Upper lobe of left lung (tissue), 6 donors: ENCODE data around the gene ASB18. TPM values are rescaled to one million over a fixed set of nuclear protein-coding genes. Genes with fewer than 3 reads are reported as not detected.

Experiments used
- ATAC-seq, 2 donors: fragments of 200-7000 bp; cut with Tn5 transposase; one replicate each; pipeline ENCODE4 v1.9.1; 2022; ENCODE audit warnings: mild to moderate bottlenecking in 2 of 2, moderate library complexity in 2 of 2; ENCODE audit not compliant: low FRiP score in 2 of 2
- DNase-seq, 2 donors: peaks; one replicate each; pipeline ENCODE4 v3.0.0-alpha.2; 2019 to 2020
- H3K27ac ChIP-seq, 4 donors: fragments of 200-600 bp; sonication (generic); one replicate each; pipeline ENCODE4 v1.5.1; 2016 to 2019
- H3K27me3 ChIP-seq, 4 donors: fragments of 200-600 bp; sonication (generic); one replicate each; pipeline ENCODE4 v1.5.1; 2017 to 2019
- H3K36me3 ChIP-seq, 4 donors: fragments of 200-600 bp; sonication (generic); one replicate each; pipeline ENCODE4 v1.5.1; 2016 to 2019
- H3K4me1 ChIP-seq, 4 donors: fragments of 200-600 bp; sonication (generic); one replicate each; pipeline ENCODE4 v1.5.1; 2018 to 2019
- H3K4me3 ChIP-seq, 4 donors: fragments of 200-600 bp; sonication (generic); one replicate each; pipeline ENCODE4 v1.5.1; 2017 to 2019; ENCODE audit warnings: mild to moderate bottlenecking in 2 of 4, moderate library complexity in 1 of 4
- H3K9me3 ChIP-seq, 4 donors: fragments of 200-600 bp; sonication (generic); one replicate each; pipeline ENCODE4 v1.5.1; 2018 to 2019
- EP300 ChIP-seq, 4 donors: sonication (generic); formaldehyde crosslinking; IDR thresholded peaks; one replicate each; pipeline ENCODE4 v1.5.1; 2017; ENCODE audit warnings: antibody characterized with exemption in 4 of 4, control low read depth in 2 of 4
- POLR2A ChIP-seq, 4 donors: fragments of 450-650 bp; IDR thresholded peaks; one replicate each; pipeline ENCODE4 v1.5.1; 2016 to 2017; ENCODE audit warnings: antibody characterized with exemption in 4 of 4, mild to moderate bottlenecking in 2 of 4
- POLR2AphosphoS5 ChIP-seq, 2 donors: sonication (generic); formaldehyde crosslinking; IDR thresholded peaks; one replicate each; pipeline ENCODE4 v1.5.1; 2017; ENCODE audit warnings: antibody characterized with exemption in 2 of 2
- WGBS, 2 donors: methylation state at CpG; one replicate each; pipeline ENCODE4 v1.1.5; 2017 to 2018; 5-methylcytosine and 5-hydroxymethylcytosine counted together
- total RNA-seq, 6 donors: library from RNA; depleted of rRNA in 4 of 6; stranded (reverse); fragments of >200 nt in 4 of 6; gene quantifications; one replicate each; pipeline versions ENCODE4 v1.1.0 to v1.2.1, GENCODE V29; 2016 to 2021
- TF ChIP-seq, protein P1 (sequence below), 6 experiments: fragments of 450-650 bp in 4 of 6; fragments of 200-600 bp in 2 of 6; sonication (generic) in 2 of 6; IDR thresholded peaks; one replicate each; pipeline ENCODE4 v1.5.1; 2016 to 2019; ENCODE audit warnings: antibody characterized with exemption in 6 of 6
- donor health status: DM: no; HTN: no; CAD: no; lungs with moderate emphysema.
- donor health status: DM: no; HTN: yes; CAD: no; lungs with severe emphysema.

Gene ASB18
- total RNA-seq, 6 donors from 2014 or later: not detected

DNA sequence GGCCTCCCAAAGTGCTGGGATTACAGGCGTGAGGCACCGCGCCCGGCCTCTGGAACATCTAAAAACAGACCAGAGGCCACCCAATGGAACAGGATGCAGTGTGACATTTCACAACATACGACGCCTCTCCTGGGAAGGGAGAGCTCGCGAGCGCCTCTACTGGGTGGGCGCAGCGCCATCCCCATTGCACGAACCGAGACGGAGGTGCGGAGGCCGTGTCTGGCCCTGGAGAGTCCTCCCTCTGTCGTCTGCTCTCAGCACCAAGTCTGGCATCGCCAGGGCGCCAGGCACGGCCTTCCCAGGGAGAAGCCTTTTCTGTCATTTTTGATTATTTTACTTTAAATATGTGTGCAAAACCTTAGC, 86.6 kb downstream of the ASB18 start:
- peak; percentile 38 to 66 for ATAC-seq
- peak in 1 of 2 donors; percentile 85 for DNase-seq
- Histone ChIP-seq H3K4me3 (no peak overlapping the region), H3K27ac (no peak overlapping the region), H3K36me3 (no peaks in the 10 kb centered on the region), H3K4me1 (peaks cover 17 to 34% (median 21%) of the 10 kb centered on the region in 4 donors), H3K9me3 (no peaks in the 10 kb centered on the region), H3K27me3 (peaks cover 0 to 69% (median 39%) of the 10 kb centered on the region in 4 donors)
- WGBS, 2 donors: 16 to 21% methylated on average over 18 to 20 of the region's 20 CpGs
- TF ChIP-seq, protein P1, sequence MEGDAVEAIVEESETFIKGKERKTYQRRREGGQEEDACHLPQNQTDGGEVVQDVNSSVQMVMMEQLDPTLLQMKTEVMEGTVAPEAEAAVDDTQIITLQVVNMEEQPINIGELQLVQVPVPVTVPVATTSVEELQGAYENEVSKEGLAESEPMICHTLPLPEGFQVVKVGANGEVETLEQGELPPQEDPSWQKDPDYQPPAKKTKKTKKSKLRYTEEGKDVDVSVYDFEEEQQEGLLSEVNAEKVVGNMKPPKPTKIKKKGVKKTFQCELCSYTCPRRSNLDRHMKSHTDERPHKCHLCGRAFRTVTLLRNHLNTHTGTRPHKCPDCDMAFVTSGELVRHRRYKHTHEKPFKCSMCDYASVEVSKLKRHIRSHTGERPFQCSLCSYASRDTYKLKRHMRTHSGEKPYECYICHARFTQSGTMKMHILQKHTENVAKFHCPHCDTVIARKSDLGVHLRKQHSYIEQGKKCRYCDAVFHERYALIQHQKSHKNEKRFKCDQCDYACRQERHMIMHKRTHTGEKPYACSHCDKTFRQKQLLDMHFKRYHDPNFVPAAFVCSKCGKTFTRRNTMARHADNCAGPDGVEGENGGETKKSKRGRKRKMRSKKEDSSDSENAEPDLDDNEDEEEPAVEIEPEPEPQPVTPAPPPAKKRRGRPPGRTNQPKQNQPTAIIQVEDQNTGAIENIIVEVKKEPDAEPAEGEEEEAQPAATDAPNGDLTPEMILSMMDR (IDR thresholded peaks at IDR 0.05): peak in 1 of 6 experiments; percentile 3
- no peak for TF ChIP-seq POLR2A (IDR thresholded peaks at IDR 0.05)

DNA sequence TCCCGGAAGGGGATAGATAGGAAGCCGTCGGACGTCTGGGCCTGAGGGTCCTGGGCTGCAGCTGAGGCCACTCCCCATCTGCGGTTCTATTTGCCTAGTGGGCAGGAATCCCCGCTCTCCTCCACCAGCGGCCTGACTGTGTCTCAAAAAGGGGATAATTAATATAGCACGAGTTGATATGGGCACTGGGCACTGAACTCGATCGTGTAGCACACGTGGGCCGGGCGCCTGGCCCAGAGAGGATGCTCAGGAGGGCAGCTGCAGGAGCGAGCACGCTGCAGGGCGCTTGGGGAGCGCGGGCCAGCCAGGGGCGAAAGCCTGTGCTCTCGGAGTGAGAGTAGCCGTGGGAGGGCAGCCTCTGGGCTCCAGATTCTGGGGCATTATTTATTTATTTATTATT, 87.3 kb downstream of the ASB18 start:
- H3K27me3 ChIP-seq: peaks cover 0 to 74% (median 43%) of the 10 kb centered on the region in 4 donors
- H3K4me3 ChIP-seq: no peak overlapping the region
- no peak for ATAC-seq
- no peaks in the 10 kb centered on the region for H3K9me3 ChIP-seq
- DNase-seq: no peak
- whole genome bisulfite sequencing, 2 donors: 53 to 60% methylated on average over 16 to 21 of the region's 21 CpGs
- no peak overlapping the region for H3K27ac ChIP-seq
- no peaks in the 10 kb centered on the region for H3K36me3 ChIP-seq
- H3K4me1 ChIP-seq: peaks cover 20 to 37% (median 24%) of the 10 kb centered on the region in 4 donors
- TF ChIP-seq EP300 (IDR thresholded peaks at IDR 0.05): no peak
- TF ChIP-seq POLR2AphosphoS5 (IDR thresholded peaks at IDR 0.05): no peak
- TF ChIP-seq, protein P1 (IDR thresholded peaks at IDR 0.05): no peak
- no peak for TF ChIP-seq POLR2A (IDR thresholded peaks at IDR 0.05)

DNA sequence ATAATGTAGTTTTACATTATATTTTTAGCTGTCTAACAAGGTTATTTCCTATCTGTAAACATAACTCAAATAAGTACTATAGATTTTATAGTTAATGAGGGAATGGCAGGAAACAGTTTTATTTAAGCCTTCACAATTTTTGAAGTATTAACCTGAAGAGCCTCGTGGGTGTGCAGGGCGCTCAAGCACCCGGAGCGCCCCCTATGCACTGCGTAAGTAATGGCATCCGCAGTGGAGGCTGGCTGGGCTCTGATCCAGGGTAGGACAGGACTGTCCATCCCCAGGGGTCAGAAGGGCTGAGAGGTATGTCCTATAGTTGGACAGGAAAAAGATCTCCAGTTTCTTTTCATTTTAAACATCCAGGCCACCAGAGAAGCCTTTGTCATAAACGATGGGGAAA, 87.8 kb downstream of the ASB18 start:
- no peak for DNase-seq

DNA sequence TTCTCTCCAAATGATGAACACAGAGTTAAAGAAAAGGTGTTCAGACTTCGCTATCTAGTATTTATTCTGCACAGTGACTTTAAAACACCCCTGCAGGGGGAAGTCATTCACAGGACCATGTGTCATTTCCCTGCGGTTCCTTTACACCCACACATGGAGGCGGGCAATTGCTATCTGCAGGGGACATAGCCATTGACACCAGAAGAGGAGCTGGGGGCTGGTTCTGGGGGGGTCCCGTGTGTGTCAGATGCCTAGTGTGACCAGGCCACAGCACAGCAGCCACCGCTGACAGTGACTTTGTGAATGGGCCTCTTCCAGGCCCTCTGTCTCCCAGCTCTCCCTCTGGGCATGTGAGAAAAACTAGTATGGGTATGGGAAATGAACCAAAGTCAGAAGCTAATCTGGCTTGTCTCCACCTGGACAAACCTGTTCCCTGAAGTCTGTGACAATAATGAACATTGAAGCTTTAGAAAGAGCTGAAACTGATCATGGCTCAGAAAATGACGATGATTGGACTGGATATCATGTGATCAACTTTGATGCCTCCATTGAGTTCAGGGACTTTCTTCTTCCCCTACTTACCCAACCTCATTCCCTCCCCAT, 88.6 kb downstream of the ASB18 start:
- H3K4me3 ChIP-seq: no peak overlapping the region
- no peak overlapping the region for H3K27ac ChIP-seq
- ATAC-seq: no peak
- H3K36me3 ChIP-seq: no peaks in the 10 kb centered on the region
- 47 to 48% methylated on average over 6 of the region's 6 CpGs for WGBS, 2 donors
- TF ChIP-seq EP300 (IDR thresholded peaks at IDR 0.05) (no peak), POLR2AphosphoS5 (IDR thresholded peaks at IDR 0.05) (no peak), POLR2A (IDR thresholded peaks at IDR 0.05) (no peak)
- no peaks in the 10 kb centered on the region for H3K9me3 ChIP-seq
- no peak for DNase-seq
- peaks cover 23 to 37% (median 30%) of the 10 kb centered on the region in 4 donors for H3K4me1 ChIP-seq
- H3K27me3 ChIP-seq: peaks cover 0 to 82% (median 51%) of the 10 kb centered on the region in 4 donors

More for the DNA sequence above, 87.8 kb downstream of the ASB18 start:
- ATAC-seq: no peak
- H3K27me3 ChIP-seq: peaks cover 0 to 79% (median 48%) of the 10 kb centered on the region in 4 donors
- no peaks in the 10 kb centered on the region for H3K36me3 ChIP-seq
- no peak overlapping the region for H3K27ac ChIP-seq
- H3K4me1 ChIP-seq: peaks cover 23 to 37% (median 28%) of the 10 kb centered on the region in 4 donors
- 15 to 24% methylated on average over 7 of the region's 7 CpGs for WGBS, 2 donors
- TF ChIP-seq, protein P1 (IDR thresholded peaks at IDR 0.05): peak in 1 of 6 experiments; percentile 22
- TF ChIP-seq EP300 (IDR thresholded peaks at IDR 0.05): no peak
- no peak overlapping the region for H3K4me3 ChIP-seq
- no peaks in the 10 kb centered on the region for H3K9me3 ChIP-seq

DNA sequence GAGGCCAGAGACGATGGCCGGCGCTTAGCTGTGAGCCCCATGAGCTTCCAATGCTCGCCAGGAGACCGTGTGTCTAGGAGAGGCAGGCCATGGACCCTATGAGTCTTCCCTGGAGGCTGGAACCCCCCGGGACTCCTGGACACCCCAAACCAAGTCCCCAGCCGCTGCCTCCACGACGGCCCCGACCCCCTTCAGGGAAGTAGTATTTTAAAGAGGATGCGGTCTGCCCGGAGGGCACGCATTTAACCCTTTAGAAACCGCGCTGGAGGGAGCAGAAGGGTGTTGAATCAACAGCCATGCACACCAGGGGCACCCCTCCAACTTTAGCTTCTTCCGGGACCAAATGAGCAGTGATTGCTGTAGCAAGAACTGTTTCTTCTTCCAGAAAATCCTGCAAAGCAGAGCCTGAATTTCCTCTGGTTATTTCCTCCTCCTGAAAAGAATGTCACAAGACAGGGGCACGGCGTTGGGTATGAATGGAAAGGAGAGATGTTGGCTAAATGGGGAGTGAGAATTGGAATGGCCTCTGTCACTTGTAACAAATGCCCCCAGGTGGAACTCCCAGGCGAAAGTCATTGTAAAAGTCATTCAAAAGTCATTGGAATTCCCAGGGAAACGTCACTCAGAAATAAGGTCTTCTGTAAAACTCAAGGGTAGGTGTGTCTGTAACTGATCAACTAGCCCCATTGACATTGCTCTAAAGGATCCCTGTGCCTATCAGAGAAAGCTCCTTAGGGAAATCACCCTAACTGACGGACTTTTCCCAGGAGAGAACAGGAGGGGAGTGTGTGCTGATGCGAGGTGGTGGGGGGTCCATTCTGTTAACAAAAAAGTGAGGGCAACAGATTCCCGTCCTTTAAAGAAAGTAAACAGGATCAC, 90.2 kb downstream of the ASB18 start:
- no peaks in the 10 kb centered on the region for H3K36me3 ChIP-seq
- H3K4me3 ChIP-seq: no peak overlapping the region
- H3K4me1 ChIP-seq: peaks cover 17 to 30% (median 24%) of the 10 kb centered on the region in 4 donors
- no peak for ATAC-seq
- no peak for DNase-seq
- TF ChIP-seq POLR2A (IDR thresholded peaks at IDR 0.05) (no peak), POLR2AphosphoS5 (IDR thresholded peaks at IDR 0.05) (no peak), EP300 (IDR thresholded peaks at IDR 0.05) (no peak)
- TF ChIP-seq, protein P1 (IDR thresholded peaks at IDR 0.05): no peak
- peaks cover 0 to 83% (median 47%) of the 10 kb centered on the region in 4 donors for H3K27me3 ChIP-seq
- no peak overlapping the region for H3K27ac ChIP-seq
- H3K9me3 ChIP-seq: no peaks in the 10 kb centered on the region
- 9 to 14% methylated on average over 18 to 23 of the region's 23 CpGs for WGBS, 2 donors
